ENCODE measurements around the gene VDR.

DNA sequence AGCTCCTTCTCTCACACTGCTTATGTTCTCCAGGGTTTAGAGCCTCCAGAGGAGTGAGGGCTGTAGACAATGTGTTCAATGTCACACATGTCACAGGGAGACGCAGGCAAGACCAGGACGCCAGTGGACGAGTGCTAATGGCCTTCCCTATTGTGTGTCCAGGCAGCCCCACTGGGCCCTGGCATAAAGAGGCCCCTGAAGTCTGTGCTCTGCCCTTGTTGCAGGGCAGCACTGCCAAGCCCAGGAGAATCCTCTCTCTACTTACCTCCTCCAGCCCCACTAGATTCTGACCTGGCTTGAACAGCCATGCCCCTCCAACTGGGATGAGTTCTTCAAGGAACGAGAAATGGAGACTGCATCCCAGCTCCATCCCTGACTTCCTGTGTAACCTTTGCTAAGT lies 33.8 kb upstream of the VDR start:
- TF ChIP-seq, protein P1, sequence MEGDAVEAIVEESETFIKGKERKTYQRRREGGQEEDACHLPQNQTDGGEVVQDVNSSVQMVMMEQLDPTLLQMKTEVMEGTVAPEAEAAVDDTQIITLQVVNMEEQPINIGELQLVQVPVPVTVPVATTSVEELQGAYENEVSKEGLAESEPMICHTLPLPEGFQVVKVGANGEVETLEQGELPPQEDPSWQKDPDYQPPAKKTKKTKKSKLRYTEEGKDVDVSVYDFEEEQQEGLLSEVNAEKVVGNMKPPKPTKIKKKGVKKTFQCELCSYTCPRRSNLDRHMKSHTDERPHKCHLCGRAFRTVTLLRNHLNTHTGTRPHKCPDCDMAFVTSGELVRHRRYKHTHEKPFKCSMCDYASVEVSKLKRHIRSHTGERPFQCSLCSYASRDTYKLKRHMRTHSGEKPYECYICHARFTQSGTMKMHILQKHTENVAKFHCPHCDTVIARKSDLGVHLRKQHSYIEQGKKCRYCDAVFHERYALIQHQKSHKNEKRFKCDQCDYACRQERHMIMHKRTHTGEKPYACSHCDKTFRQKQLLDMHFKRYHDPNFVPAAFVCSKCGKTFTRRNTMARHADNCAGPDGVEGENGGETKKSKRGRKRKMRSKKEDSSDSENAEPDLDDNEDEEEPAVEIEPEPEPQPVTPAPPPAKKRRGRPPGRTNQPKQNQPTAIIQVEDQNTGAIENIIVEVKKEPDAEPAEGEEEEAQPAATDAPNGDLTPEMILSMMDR (IDR thresholded peaks at IDR 0.05): no peak
- TF ChIP-seq POLR2AphosphoS5 (IDR thresholded peaks at IDR 0.05): no peak

Measured in transverse colon (tissue), 4 donors.